Adrenal gland (tissue), 12 donors: ENCODE measurements around the gene TRPM4. TPM values are rescaled to one million over a fixed set of nuclear protein-coding genes. Genes with fewer than 3 reads are reported as not detected.

ENCODE experiments used
- DNase-seq, 7 donors: peaks; one replicate each; pipeline ENCODE4 v3.0.0-alpha.2; 2019 to 2020
- H3K27ac ChIP-seq, 5 donors: fragments of 200-600 bp; sonication (generic) in 4 of 5; 1 replicate in 3 of 5; 2 replicates in 2 of 5; pipeline versions ENCODE4 v1.5.1 to v1.8.0; 2016 to 2020; ENCODE audit warnings: mild to moderate bottlenecking in 1 of 5
- H3K27me3 ChIP-seq: fragments of 200-600 bp; 2 replicates; pipeline ENCODE4 v1.8.0; 2021
- H3K36me3 ChIP-seq, 2 donors: fragments of 200-600 bp; replicated peaks in 1 of 2; 1 replicate in 1 of 2; 2 replicates in 1 of 2; pipeline versions ENCODE4 v1.5.1 to v1.8.0; 2018 to 2022
- H3K4me1 ChIP-seq, 2 donors: fragments of 200-600 bp; replicated peaks in 1 of 2; 1 replicate in 1 of 2; 2 replicates in 1 of 2; pipeline versions ENCODE4 v1.5.1 to v1.8.0; 2018 to 2021
- H3K4me3 ChIP-seq, 4 donors: fragments of 200-600 bp; sonication (generic) in 3 of 4; one replicate each; pipeline ENCODE4 v1.5.1; 2016 to 2018
- H3K9me3 ChIP-seq, 3 donors: fragments of 200-600 bp; sonication (generic) in 1 of 3; replicated peaks in 1 of 3; 1 replicate in 2 of 3; 2 replicates in 1 of 3; pipeline versions ENCODE4 v1.5.1 to v1.8.0; 2016 to 2021
- POLR2A ChIP-seq, 2 donors: fragments of 450-650 bp; IDR thresholded peaks; one replicate each; pipeline ENCODE4 v1.6.1; 2017; ENCODE audit warnings: antibody characterized with exemption in 2 of 2, mild to moderate bottlenecking in 2 of 2, moderate library complexity in 1 of 2
- WGBS, 4 donors: extraction: QIAGEN DNeasy Blood & Tissue Kit in 2 of 4; methylation state at CpG; one replicate each; pipeline versions ENCODE4 v1.1.5 to v1.1.7; 2013 to 2017; 5-methylcytosine and 5-hydroxymethylcytosine counted together
- intact Hi-C, 2 donors: fragments of 100-400 bp; cut with DNase I; formaldehyde crosslinking; loops; one replicate each; pipeline versions ENCODE4 v1.14.1 to v1.15.0; 2022 to 2023
- polyA plus RNA-seq, 3 donors: library from polyadenylated mRNA; stranded (reverse); fragments of 200-250 nt in 2 of 3; fragments of 350-450 nt in 1 of 3; fragmentation: Illumina TruSeq in 1 of 3; extraction: RNeasy Lipid Tissue Mini Kit (QIAGEN cat#74804) in 1 of 3; gene quantifications; one replicate each; pipeline ENCODE4 v1.2.3, GENCODE V29; 2013 to 2014
- total RNA-seq, 9 donors: library from RNA; depleted of rRNA in 4 of 9; stranded (reverse); fragments of >200 nt in 4 of 9; fragments of 120-200 nt in 1 of 9; fragmentation: NEBNext Ultra II Directional in 1 of 9; extraction: Animal tissue kit (Norgen Biotek cat#: 25700) in 1 of 9; gene quantifications; one replicate each; pipeline versions ENCODE4 v1.1.0 to v1.2.4, GENCODE V29; 2013 to 2023
- TF ChIP-seq, protein P1 (sequence below), 6 experiments: fragments of 450-650 bp in 4 of 6; fragments of 200-600 bp in 2 of 6; sonication (generic) in 1 of 6; IDR thresholded peaks; 1 replicate in 5 of 6; 2 replicates in 1 of 6; pipeline versions ENCODE4 v1.5.1 to v1.8.0; 2016 to 2021; ENCODE audit warnings: antibody characterized with exemption in 6 of 6, mild to moderate bottlenecking in 2 of 6, moderate library complexity in 1 of 6
- donor health status: healthy with polysubstance abuse.
- donor health status: Bipolar disorder and iron deficiency.
- donor health status: DM: yes; HTN: yes; CAD: no.
- donor health status: DM: no; HTN: no; CAD: no.
- donor health status: DM: no; HTN: no; CAD: no.
- donor health status: DM: yes; HTN: yes; CAD: no.

The TRPM4 gene
- total and polyA plus RNA-seq, 12 donors, result 4.2 to 56.3 (median 15.7) TPM

DNA sequence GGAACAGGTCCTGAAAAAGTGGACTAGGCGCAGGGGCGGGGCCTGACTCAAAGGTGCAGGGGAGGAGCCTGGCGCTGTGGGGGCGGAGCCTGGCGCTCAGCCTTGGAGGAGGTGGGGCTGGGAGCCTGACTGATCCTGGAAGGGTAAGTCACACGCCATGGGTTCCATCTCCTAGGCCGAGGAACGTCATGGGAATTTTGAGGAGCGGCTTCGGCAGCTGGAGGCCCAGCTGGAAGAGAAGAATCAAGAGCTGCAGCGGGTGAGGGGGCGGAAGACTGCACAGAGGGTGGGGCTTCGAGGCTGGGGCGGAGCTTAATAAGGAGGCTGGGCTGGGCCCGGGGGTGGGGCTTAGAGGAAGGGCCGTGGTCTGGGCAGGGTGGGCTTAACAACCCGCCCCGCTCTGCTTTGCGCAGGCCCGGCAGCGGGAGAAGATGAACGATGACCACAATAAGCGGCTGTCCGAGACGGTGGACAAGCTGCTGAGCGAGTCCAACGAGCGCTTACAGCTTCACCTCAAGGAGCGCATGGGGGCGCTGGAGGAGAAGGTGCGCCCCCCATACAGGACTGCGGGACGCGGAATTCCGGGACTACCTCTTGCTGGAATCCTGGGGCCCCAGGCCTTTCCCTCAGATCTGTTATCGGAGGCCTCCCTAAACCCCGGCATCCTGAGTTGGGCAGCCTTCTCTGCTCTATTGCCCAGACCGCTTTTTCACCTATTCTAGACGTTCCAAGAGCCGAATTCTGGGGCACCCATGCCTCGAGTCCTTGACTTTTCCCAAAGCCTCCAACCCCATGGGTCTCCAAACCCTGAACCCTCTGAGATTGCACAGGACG lies 23.8 kb upstream of the TRPM4 start:
- H3K27ac ChIP-seq, result peak overlapping the region in 2 of 5 donors; percentile 54 to 66

DNA sequence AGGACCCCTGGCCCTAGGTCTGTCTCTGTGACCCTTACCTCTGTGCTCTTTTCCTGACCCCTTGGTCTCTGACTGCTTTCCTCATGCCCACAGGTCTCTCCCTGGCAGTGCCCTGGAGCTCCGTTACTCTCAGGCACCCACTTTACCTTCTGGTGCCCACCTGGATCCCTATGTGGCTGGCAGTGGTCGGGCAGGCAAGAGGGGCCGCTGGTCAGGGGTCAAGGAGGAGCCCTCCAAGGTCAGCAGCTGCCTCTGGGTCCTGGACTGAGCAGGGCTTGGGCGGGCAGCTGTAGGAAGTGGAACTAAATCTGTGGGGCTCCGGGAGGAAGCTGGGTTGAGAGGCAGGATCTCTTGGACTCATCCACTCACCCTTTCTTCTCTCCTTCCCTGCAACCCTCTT lies 21.9 kb upstream of the TRPM4 start:
- H3K9me3 ChIP-seq, result no peaks in the 10 kb centered on the region
- TF ChIP-seq, protein P1, sequence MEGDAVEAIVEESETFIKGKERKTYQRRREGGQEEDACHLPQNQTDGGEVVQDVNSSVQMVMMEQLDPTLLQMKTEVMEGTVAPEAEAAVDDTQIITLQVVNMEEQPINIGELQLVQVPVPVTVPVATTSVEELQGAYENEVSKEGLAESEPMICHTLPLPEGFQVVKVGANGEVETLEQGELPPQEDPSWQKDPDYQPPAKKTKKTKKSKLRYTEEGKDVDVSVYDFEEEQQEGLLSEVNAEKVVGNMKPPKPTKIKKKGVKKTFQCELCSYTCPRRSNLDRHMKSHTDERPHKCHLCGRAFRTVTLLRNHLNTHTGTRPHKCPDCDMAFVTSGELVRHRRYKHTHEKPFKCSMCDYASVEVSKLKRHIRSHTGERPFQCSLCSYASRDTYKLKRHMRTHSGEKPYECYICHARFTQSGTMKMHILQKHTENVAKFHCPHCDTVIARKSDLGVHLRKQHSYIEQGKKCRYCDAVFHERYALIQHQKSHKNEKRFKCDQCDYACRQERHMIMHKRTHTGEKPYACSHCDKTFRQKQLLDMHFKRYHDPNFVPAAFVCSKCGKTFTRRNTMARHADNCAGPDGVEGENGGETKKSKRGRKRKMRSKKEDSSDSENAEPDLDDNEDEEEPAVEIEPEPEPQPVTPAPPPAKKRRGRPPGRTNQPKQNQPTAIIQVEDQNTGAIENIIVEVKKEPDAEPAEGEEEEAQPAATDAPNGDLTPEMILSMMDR (IDR thresholded peaks at IDR 0.05), result no peak
- TF ChIP-seq POLR2A (IDR thresholded peaks at IDR 0.05), result no peak
- H3K36me3 ChIP-seq, result no peaks in the 10 kb centered on the region
- no peak for DNase-seq
- H3K4me3 ChIP-seq, result no peak overlapping the region
- H3K4me1 ChIP-seq, result peaks cover 0 to 10% of the 10 kb centered on the region in 2 donors
- intact Hi-C loops, result no loop called here
- no peaks in the 10 kb centered on the region for H3K27me3 ChIP-seq
- H3K27ac ChIP-seq, result peak overlapping the region in 1 of 5 donors; percentile 40
- WGBS, 4 donors, result 71 to 85% (median 80%) methylated on average over 5 of the region's 5 CpGs

More for the DNA sequence above, 23.8 kb upstream of the TRPM4 start:
- Histone ChIP-seq H3K36me3 (no peaks in the 10 kb centered on the region), H3K9me3 (no peaks in the 10 kb centered on the region), H3K4me1 (peaks cover 0 to 13% of the 10 kb centered on the region in 2 donors), H3K27me3 (no peaks in the 10 kb centered on the region), H3K4me3 (peak overlapping the region in 1 of 4 donors; percentile 46)
- DNase-seq, result peak; percentile 78 to 89 (median 85)
- 22 to 43% (median 31%) methylated on average over 29 to 42 of the region's 42 CpGs for WGBS, 4 donors
- intact Hi-C loops, result no loop called here
- TF ChIP-seq POLR2A (IDR thresholded peaks at IDR 0.05), result no peak
- TF ChIP-seq, protein P1 (IDR thresholded peaks at IDR 0.05), result no peak

GRCh38 chr19:49136771-49137171 lies 20.8 kb upstream of the TRPM4 start:
- TF ChIP-seq, protein P1 (IDR thresholded peaks at IDR 0.05), result no peak
- no peak for TF ChIP-seq POLR2A (IDR thresholded peaks at IDR 0.05)
- H3K27ac ChIP-seq, result no peak overlapping the region
- 76 to 89% (median 82%) methylated on average over 7 to 10 of the region's 10 CpGs for WGBS, 4 donors
- H3K4me3 ChIP-seq, result no peak overlapping the region
- no peaks in the 10 kb centered on the region for H3K36me3 ChIP-seq
- DNase-seq, result no peak
- peaks cover 0 to 10% of the 10 kb centered on the region in 2 donors for H3K4me1 ChIP-seq
- intact Hi-C loops, result no loop called here
- H3K27me3 ChIP-seq, result no peaks in the 10 kb centered on the region
- H3K9me3 ChIP-seq, result no peaks in the 10 kb centered on the region

DNA sequence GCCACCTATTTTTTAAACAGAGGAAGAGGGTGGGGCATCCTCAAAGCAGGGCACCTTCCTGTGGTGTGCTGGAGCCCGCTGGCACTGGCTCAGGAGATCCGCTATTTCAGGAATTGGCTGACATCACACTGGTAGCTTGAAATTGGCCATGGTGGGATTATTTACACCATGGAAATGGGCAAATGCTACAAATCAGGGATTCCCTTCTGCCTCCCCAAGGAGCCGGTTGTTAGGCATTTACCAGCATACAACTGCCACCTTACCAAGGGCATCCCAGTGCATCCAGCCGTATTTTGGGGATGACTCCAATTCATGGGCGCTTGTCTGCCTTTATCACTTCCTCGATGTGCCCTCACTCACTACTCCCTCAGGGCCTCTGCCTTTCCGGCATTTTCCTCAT lies 16.6 kb upstream of the TRPM4 start:
- WGBS, 4 donors, result 75 to 95% (median 88%) methylated on average over 7 of the region's 7 CpGs
- intact Hi-C loops, result no loop called here

More for the DNA sequence above, 16.6 kb upstream of the TRPM4 start:
- Histone ChIP-seq H3K27ac (no peak overlapping the region), H3K27me3 (no peaks in the 10 kb centered on the region), H3K4me3 (no peak overlapping the region), H3K4me1 (peaks cover 0 to 13% of the 10 kb centered on the region in 2 donors), H3K36me3 (no peaks in the 10 kb centered on the region), H3K9me3 (no peaks in the 10 kb centered on the region)
- TF ChIP-seq, protein P1 (IDR thresholded peaks at IDR 0.05), result no peak
- TF ChIP-seq POLR2A (IDR thresholded peaks at IDR 0.05), result no peak
- no peak for DNase-seq
